Esophagus muscularis mucosa (tissue), 4 donors: ENCODE results near the gene MCRIP2. TPM values are rescaled to one million over a fixed set of nuclear protein-coding genes. Genes with fewer than 3 reads are reported as not detected.

Source experiments
- DNase-seq: peaks from one replicate; pipeline ENCODE4 v3.0.0-alpha.2; 2017; ENCODE audit errors: extremely low spot score
- H3K27ac ChIP-seq, 4 donors: fragments of 200-600 bp; sonication (generic); replicated peaks in 1 of 4; 1 replicate in 3 of 4; 2 replicates in 1 of 4; pipeline ENCODE4 v1.5.1; 2016 to 2019; ENCODE audit warnings: mild to moderate bottlenecking in 1 of 4
- H3K27me3 ChIP-seq, 4 donors: fragments of 200-600 bp; sonication (generic); one replicate each; pipeline versions ENCODE4 v1.5.1 to v1.6.0; 2016 to 2019
- H3K36me3 ChIP-seq, 4 donors: fragments of 200-600 bp; sonication (generic); one replicate each; pipeline ENCODE4 v1.5.1; 2016 to 2019
- H3K4me1 ChIP-seq, 4 donors: fragments of 200-600 bp; sonication (generic); one replicate each; pipeline ENCODE4 v1.5.1; 2016 to 2019
- H3K4me3 ChIP-seq, 4 donors: fragments of 200-600 bp; sonication (generic); 1 replicate in 2 of 4; 2 replicates in 2 of 4; pipeline ENCODE4 v1.5.1; 2016 to 2019; ENCODE audit warnings: mild to moderate bottlenecking in 4 of 4, moderate library complexity in 1 of 4
- H3K9me3 ChIP-seq, 4 donors: fragments of 200-600 bp; sonication (generic); 1 replicate in 3 of 4; 2 replicates in 1 of 4; pipeline ENCODE4 v1.5.1; 2016 to 2019
- CTCF ChIP-seq, 3 experiments: fragments of 200-600 bp in 2 of 3; fragments of 450-650 bp in 1 of 3; sonication (generic) in 2 of 3; IDR thresholded peaks; one replicate each; pipeline ENCODE4 v1.5.1; 2017 to 2019; ENCODE audit warnings: antibody characterized with exemption in 3 of 3, mild to moderate bottlenecking in 2 of 3, moderate library complexity in 1 of 3
- EP300 ChIP-seq: sonication (generic); formaldehyde crosslinking; IDR thresholded peaks from one replicate; pipeline ENCODE4 v1.6.1; 2017; ENCODE audit warnings: antibody characterized with exemption
- POLR2A ChIP-seq: fragments of 450-650 bp; IDR thresholded peaks from one replicate; pipeline ENCODE4 v1.6.1; 2017; ENCODE audit warnings: antibody characterized with exemption, moderate library complexity, mild to moderate bottlenecking, low read depth
- POLR2AphosphoS5 ChIP-seq, 2 donors: sonication (generic); formaldehyde crosslinking; IDR thresholded peaks; one replicate each; pipeline ENCODE4 v1.6.1; 2017; ENCODE audit warnings: antibody characterized with exemption in 2 of 2
- WGBS: methylation state at CpG from one replicate; pipeline ENCODE4 v1.1.5; 2018; 5-methylcytosine and 5-hydroxymethylcytosine counted together
- intact Hi-C: fragments of 100-400 bp; cut with DNase I; formaldehyde crosslinking; loops from one replicate; pipeline ENCODE4 v1.15.1; 2023
- total RNA-seq, 4 donors: library from RNA; depleted of rRNA; stranded (reverse); fragments of >200 nt; gene quantifications; one replicate each; pipeline versions ENCODE4 v1.1.0 to v1.2.1, GENCODE V29; 2016

MCRIP2 gene
- total RNA-seq, 4 donors from 2014 or later: 50.7 to 65.4 (median 59.1) TPM

GRCh38 chr16:670485-671352, 29.1 kb downstream of the MCRIP2 start:
- peaks cover 23 to 45% (median 37%) of the 10 kb centered on the region in 4 donors for H3K4me1 ChIP-seq
- DNase-seq: no peak
- TF ChIP-seq POLR2AphosphoS5 (IDR thresholded peaks at IDR 0.05) (no peak), POLR2A (no peak), CTCF (IDR thresholded peaks at IDR 0.05) (no peak), EP300 (no peak)
- 94% methylated on average over 37 of the region's 52 CpGs for WGBS
- intact Hi-C loops: no loop called here
- peaks cover 42 to 56% (median 50%) of the 10 kb centered on the region in 4 donors for H3K36me3 ChIP-seq
- no peaks in the 10 kb centered on the region for H3K27me3 ChIP-seq
- H3K27ac ChIP-seq: no peak overlapping the region
- no peaks in the 10 kb centered on the region for H3K9me3 ChIP-seq
- no peak overlapping the region for H3K4me3 ChIP-seq

DNA sequence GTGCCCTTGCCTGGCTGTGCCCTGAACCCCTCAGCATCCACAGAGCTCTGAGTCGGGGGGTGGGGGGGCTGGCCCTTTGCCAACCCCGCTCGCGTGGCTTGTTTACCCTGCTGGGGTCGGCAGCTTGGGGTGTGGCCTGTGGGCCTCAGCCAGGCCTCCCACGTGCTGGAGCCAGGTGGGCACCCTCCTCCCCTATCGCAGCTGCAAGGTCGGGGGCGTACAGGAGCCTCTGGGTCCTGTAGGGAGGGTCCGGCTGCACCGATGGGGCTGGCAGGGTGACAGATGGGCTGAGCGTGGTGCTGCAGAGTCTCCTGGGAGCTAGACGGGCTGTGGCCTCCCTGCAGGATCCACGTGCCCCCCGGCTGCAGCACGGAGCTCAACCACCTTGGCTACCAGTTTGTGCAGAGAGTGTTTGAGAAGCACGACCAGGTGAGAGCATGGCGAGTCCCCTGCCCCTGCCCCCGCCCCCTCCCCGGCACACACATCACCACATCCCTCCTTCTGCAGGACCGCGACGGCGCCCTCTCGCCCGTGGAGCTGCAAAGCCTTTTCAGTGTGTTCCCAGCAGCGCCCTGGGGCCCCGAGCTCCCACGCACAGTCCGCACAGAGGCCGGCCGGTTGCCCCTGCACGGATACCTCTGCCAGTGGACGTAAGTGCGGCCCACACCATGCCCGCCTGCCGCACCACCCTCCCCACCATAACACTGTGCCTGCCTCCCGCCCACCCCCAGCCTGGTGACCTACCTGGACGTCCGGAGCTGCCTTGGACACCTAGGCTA, 29.9 kb downstream of the MCRIP2 start:
- intact Hi-C loops: no loop called here
- H3K27me3 ChIP-seq: peaks cover 0 to 5% (median 0%) of the 10 kb centered on the region in 4 donors
- no peaks in the 10 kb centered on the region for H3K9me3 ChIP-seq
- no peak for DNase-seq
- peaks cover 26 to 53% (median 45%) of the 10 kb centered on the region in 4 donors for H3K4me1 ChIP-seq
- WGBS: 85% methylated on average over 12 of the region's 40 CpGs
- TF ChIP-seq CTCF (IDR thresholded peaks at IDR 0.05) (no peak), EP300 (no peak)
- H3K36me3 ChIP-seq: peaks cover 42 to 56% (median 50%) of the 10 kb centered on the region in 4 donors
- H3K4me3 ChIP-seq: no peak overlapping the region
- H3K27ac ChIP-seq: no peak overlapping the region

DNA sequence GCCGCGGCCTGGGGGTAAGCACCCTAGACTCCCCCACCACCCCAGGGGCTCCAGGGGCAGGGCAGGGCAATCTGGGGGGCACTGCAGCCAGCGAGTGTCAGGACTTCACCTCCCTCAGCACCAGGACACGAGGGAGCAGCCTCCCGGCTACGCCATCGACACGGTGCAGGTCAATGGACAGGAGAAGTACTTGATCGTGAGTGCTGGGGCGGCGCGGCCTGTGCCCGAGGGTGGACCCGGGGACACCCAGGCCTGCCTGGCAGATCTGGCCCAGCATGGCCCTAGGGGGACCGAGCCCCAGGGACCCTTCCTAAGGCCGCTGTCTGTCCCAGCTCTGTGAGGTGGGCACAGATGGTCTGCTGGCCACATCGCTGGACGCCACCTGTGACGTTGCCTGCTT, 30.7 kb downstream of the MCRIP2 start:
- WGBS: 93% methylated on average over 7 of the region's 19 CpGs
- H3K27me3 ChIP-seq: peaks cover 0 to 5% (median 0%) of the 10 kb centered on the region in 4 donors
- intact Hi-C loops: no loop called here
- H3K27ac ChIP-seq: no peak overlapping the region
- H3K4me3 ChIP-seq: no peak overlapping the region
- DNase-seq: no peak
- peaks cover 23 to 50% (median 41%) of the 10 kb centered on the region in 4 donors for H3K4me1 ChIP-seq
- no peak for TF ChIP-seq CTCF (IDR thresholded peaks at IDR 0.05)
- no peak for TF ChIP-seq POLR2AphosphoS5 (IDR thresholded peaks at IDR 0.05)
- no peak for TF ChIP-seq POLR2A
- peaks cover 42 to 56% (median 50%) of the 10 kb centered on the region in 4 donors for H3K36me3 ChIP-seq
- no peaks in the 10 kb centered on the region for H3K9me3 ChIP-seq

GRCh38 chr16:672851-673250, 31.2 kb downstream of the MCRIP2 start:
- no peak for DNase-seq
- 93% methylated on average over 17 of the region's 21 CpGs for WGBS
- TF ChIP-seq POLR2AphosphoS5 (IDR thresholded peaks at IDR 0.05) (no peak), EP300 (no peak), CTCF (IDR thresholded peaks at IDR 0.05) (no peak), POLR2A (no peak)
- Histone ChIP-seq H3K4me3 (no peak overlapping the region), H3K9me3 (no peaks in the 10 kb centered on the region), H3K36me3 (peaks cover 42 to 56% (median 50%) of the 10 kb centered on the region in 4 donors), H3K27ac (no peak overlapping the region), H3K4me1 (peaks cover 19 to 45% (median 36%) of the 10 kb centered on the region in 4 donors), H3K27me3 (peaks cover 0 to 5% (median 0%) of the 10 kb centered on the region in 4 donors)
- intact Hi-C loops: no loop called here
